ENCODE data around the gene CHRNA10. TPM values are rescaled to one million over a fixed set of nuclear protein-coding genes. Genes with fewer than 3 reads are reported as not detected.

Gene CHRNA10
- total RNA-seq, 1 experiment from 2014 or later, result 1.7 TPM

DNA sequence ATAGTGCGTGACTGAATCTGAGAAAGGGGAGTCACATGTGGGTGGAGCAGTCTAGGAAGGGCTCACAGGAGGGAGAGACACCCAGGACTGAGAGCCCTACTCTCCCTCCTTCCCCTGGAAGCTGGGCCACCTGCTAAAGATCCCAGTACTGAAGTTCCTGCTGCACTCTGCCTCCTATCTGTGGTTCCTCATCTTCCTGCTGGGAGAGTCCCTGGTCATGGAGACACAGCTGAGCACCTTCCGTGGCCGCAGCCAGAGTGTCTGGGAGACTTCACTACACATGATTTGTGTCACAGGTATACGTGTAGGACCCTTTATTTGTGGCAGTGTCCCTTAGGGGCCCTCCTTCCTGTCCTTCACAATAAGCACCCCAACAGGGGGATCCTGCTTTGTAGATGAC lies 48.7 kb downstream of the CHRNA10 start:
- Mint-ChIP-seq H3K9me3 (no peaks in the 10 kb centered on the region), H3K4me1 (peaks cover 6% of the 10 kb centered on the region), H3K36me3 (no peaks in the 10 kb centered on the region), H3K27me3 (ENCODE audit: low read depth) (no peaks in the 10 kb centered on the region), H3K27ac (no peak overlapping the region), H3K4me3 (no peak overlapping the region)
- TF ChIP-seq ZMAT4 (CRISPR knock-in tag; IDR thresholded peaks at IDR 0.05), result no peak
- TF ChIP-seq ZNF416 (CRISPR knock-in tag; IDR thresholded peaks at IDR 0.05), result no peak
- no peak for TF ChIP-seq ZNF423 (CRISPR knock-in tag; IDR thresholded peaks at IDR 0.05)
- TF ChIP-seq NR1H2 (CRISPR knock-in tag; IDR thresholded peaks at IDR 0.05), result no peak
- TF ChIP-seq, protein P1, sequence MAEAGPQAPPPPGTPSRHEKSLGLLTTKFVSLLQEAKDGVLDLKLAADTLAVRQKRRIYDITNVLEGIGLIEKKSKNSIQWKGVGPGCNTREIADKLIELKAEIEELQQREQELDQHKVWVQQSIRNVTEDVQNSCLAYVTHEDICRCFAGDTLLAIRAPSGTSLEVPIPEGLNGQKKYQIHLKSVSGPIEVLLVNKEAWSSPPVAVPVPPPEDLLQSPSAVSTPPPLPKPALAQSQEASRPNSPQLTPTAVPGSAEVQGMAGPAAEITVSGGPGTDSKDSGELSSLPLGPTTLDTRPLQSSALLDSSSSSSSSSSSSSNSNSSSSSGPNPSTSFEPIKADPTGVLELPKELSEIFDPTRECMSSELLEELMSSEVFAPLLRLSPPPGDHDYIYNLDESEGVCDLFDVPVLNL (CRISPR knock-in tag; IDR thresholded peaks at IDR 0.05; ENCODE audit: borderline replicate concordance, low read depth), result no peak
- TF ChIP-seq IRF2 (CRISPR knock-in tag; IDR thresholded peaks at IDR 0.05; ENCODE audit: borderline replicate concordance, low read depth), result no peak
- no peak for TF ChIP-seq CBFB (CRISPR knock-in tag; IDR thresholded peaks at IDR 0.05; ENCODE audit: low read depth)
- TF ChIP-seq, protein P2, sequence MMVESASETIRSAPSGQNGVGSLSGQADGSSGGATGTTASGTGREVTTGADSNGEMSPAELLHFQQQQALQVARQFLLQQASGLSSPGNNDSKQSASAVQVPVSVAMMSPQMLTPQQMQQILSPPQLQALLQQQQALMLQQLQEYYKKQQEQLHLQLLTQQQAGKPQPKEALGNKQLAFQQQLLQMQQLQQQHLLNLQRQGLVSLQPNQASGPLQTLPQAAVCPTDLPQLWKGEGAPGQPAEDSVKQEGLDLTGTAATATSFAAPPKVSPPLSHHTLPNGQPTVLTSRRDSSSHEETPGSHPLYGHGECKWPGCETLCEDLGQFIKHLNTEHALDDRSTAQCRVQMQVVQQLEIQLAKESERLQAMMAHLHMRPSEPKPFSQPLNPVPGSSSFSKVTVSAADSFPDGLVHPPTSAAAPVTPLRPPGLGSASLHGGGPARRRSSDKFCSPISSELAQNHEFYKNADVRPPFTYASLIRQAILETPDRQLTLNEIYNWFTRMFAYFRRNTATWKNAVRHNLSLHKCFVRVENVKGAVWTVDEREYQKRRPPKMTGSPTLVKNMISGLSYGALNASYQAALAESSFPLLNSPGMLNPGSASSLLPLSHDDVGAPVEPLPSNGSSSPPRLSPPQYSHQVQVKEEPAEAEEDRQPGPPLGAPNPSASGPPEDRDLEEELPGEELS (CRISPR knock-in tag; IDR thresholded peaks at IDR 0.05), result no peak
- TF ChIP-seq USF1 (CRISPR knock-in tag; IDR thresholded peaks at IDR 0.05), result no peak
- TF ChIP-seq GRHL2 (CRISPR knock-in tag; IDR thresholded peaks at IDR 0.05; ENCODE audit: insufficient replicate concordance, severe bottlenecking), result no peak
- no peak for TF ChIP-seq SMAD4 (CRISPR knock-in tag; IDR thresholded peaks at IDR 0.05)
- no peak for TF ChIP-seq RELA (CRISPR knock-in tag; IDR thresholded peaks at IDR 0.05; ENCODE audit: borderline replicate concordance)
- TF ChIP-seq, protein P3, sequence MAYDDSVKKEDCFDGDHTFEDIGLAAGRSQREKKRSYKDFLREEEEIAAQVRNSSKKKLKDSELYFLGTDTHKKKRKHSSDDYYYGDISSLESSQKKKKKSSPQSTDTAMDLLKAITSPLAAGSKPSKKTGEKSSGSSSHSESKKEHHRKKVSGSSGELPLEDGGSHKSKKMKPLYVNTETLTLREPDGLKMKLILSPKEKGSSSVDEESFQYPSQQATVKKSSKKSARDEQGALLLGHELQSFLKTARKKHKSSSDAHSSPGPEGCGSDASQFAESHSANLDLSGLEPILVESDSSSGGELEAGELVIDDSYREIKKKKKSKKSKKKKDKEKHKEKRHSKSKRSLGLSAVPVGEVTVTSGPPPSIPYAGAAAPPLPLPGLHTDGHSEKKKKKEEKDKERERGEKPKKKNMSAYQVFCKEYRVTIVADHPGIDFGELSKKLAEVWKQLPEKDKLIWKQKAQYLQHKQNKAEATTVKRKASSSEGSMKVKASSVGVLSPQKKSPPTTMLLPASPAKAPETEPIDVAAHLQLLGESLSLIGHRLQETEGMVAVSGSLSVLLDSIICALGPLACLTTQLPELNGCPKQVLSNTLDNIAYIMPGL (CRISPR knock-in tag; IDR thresholded peaks at IDR 0.05), result no peak
- TF ChIP-seq, protein P4, sequence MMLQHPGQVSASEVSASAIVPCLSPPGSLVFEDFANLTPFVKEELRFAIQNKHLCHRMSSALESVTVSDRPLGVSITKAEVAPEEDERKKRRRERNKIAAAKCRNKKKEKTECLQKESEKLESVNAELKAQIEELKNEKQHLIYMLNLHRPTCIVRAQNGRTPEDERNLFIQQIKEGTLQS (CRISPR knock-in tag; conservative IDR thresholded peaks at IDR 0.05), result no peak
- TF ChIP-seq, protein P5, sequence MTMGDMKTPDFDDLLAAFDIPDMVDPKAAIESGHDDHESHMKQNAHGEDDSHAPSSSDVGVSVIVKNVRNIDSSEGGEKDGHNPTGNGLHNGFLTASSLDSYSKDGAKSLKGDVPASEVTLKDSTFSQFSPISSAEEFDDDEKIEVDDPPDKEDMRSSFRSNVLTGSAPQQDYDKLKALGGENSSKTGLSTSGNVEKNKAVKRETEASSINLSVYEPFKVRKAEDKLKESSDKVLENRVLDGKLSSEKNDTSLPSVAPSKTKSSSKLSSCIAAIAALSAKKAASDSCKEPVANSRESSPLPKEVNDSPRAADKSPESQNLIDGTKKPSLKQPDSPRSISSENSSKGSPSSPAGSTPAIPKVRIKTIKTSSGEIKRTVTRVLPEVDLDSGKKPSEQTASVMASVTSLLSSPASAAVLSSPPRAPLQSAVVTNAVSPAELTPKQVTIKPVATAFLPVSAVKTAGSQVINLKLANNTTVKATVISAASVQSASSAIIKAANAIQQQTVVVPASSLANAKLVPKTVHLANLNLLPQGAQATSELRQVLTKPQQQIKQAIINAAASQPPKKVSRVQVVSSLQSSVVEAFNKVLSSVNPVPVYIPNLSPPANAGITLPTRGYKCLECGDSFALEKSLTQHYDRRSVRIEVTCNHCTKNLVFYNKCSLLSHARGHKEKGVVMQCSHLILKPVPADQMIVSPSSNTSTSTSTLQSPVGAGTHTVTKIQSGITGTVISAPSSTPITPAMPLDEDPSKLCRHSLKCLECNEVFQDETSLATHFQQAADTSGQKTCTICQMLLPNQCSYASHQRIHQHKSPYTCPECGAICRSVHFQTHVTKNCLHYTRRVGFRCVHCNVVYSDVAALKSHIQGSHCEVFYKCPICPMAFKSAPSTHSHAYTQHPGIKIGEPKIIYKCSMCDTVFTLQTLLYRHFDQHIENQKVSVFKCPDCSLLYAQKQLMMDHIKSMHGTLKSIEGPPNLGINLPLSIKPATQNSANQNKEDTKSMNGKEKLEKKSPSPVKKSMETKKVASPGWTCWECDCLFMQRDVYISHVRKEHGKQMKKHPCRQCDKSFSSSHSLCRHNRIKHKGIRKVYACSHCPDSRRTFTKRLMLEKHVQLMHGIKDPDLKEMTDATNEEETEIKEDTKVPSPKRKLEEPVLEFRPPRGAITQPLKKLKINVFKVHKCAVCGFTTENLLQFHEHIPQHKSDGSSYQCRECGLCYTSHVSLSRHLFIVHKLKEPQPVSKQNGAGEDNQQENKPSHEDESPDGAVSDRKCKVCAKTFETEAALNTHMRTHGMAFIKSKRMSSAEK (CRISPR knock-in tag; IDR thresholded peaks at IDR 0.05; ENCODE audit: borderline replicate concordance), result no peak
- no peak for TF ChIP-seq HMGA2 (CRISPR knock-in tag; IDR thresholded peaks at IDR 0.05)
- CTCF ChIA-PET, result no interaction called here
- no peak for DNase-seq (ENCODE audit: low spot score)
- no peak for ATAC-seq
- POLR2A ChIA-PET, result no interaction called here
